ENCODE results near the gene THSD1. TPM values are rescaled to one million over a fixed set of nuclear protein-coding genes. Genes with fewer than 3 reads are reported as not detected.

Gene THSD1
- total RNA-seq, 1 experiment from 2014 or later, result 3.3 TPM

GRCh38 chr13:52450793-52451116, 44.8 kb upstream of the THSD1 start:
- H3K36me3 ChIP-seq (ENCODE audit: control insufficient read depth, insufficient read depth, low read length), result no peaks in the 10 kb centered on the region
- no peak for ATAC-seq
- intact Hi-C loops (cut with micrococcal nuclease; ENCODE audit: unreplicated experiment) (loop anchor here (2.0 kb wide), 1 partner anchor 106 kb away; no protein-coding TSS in a partner anchor), in situ Hi-C loops (cut with HindIII; ENCODE audit: low pct_unique_long_range_greater_than_20kb, low sequenced_read_pairs) (no loop called here)
- POLR2A ChIA-PET, result no interaction called here
- H3K27me3 ChIP-seq (ENCODE audit: control insufficient read depth, insufficient read depth, low read length), result no peaks in the 10 kb centered on the region
- H3K9me3 ChIP-seq (ENCODE audit: control insufficient read depth, insufficient read depth, low read depth, low read length), result no peaks in the 10 kb centered on the region
- peaks cover 22% of the 10 kb centered on the region for H3K4me1 ChIP-seq (ENCODE audit: control insufficient read depth, insufficient read depth, low read length)
- CTCF ChIA-PET, result interaction anchor here (0.5 to 1.0 kb wide), 4 partner anchors 19 to 290 kb away, joined by 3 to 7 read pairs (median 4); no protein-coding TSS in a partner anchor
- peak overlapping the region; percentile 49 to 79 for H3K4me3 ChIP-seq (ENCODE audit: low read depth in 2 of 2, low read length in 2 of 2)
- no peak for DNase-seq (ENCODE audit: low read depth, low spot score)
- no peak; the same call in 1 of the 2 replicates for TF ChIP-seq CTCF (IDR thresholded peaks at IDR 0.05)
- no peak for TF ChIP-seq SIN3A (IDR thresholded peaks at IDR 0.05; ENCODE audit: borderline replicate concordance, insufficient read depth, low read depth, low read length)
- peak; percentile 56; the same call in 1 of the 2 replicates for TF ChIP-seq TCF7L2 (IDR thresholded peaks at IDR 0.05; ENCODE audit: low read depth, low read length)
- H3K27ac ChIP-seq (ENCODE audit: low read length), result no peak overlapping the region
- no TSS peak for BruUV-seq (replicated peaks)

GRCh38 chr13:52450012-52450792, 44.2 kb upstream of the THSD1 start, which contains the start of gene VPS36:
Gene VPS36 (minus strand): TSS chr13:52450634. CDS start chr13:52450594, 40 bp downstream.
- no TSS peak for BruUV-seq (replicated peaks)
- CTCF ChIA-PET, result interaction anchor here (0.6 to 1.0 kb wide), 2 partner anchors 18 to 215 kb away, joined by 3 to 4 read pairs; no protein-coding TSS in a partner anchor
- in situ Hi-C loops (cut with HindIII; ENCODE audit: low pct_unique_long_range_greater_than_20kb, low sequenced_read_pairs), result no loop called here
- no peaks in the 10 kb centered on the region for H3K9me3 ChIP-seq (ENCODE audit: control insufficient read depth, insufficient read depth, low read depth, low read length)
- H3K27ac ChIP-seq (ENCODE audit: low read length), result peak within 1 kb of the TSS; percentile 91
- no peaks in the 10 kb centered on the region for H3K27me3 ChIP-seq (ENCODE audit: control insufficient read depth, insufficient read depth, low read length)
- DNase-seq (ENCODE audit: low read depth, low spot score) (peak; percentile 60), ATAC-seq (peak; percentile 88)
- POLR2A ChIA-PET, result no interaction called here
- peaks cover 22% of the 10 kb centered on the region for H3K4me1 ChIP-seq (ENCODE audit: control insufficient read depth, insufficient read depth, low read length)
- no peaks in the 10 kb centered on the region for H3K36me3 ChIP-seq (ENCODE audit: control insufficient read depth, insufficient read depth, low read length)
- peak within 1 kb of the TSS; percentile 79 to 86 for H3K4me3 ChIP-seq (ENCODE audit: low read depth in 2 of 2, low read length in 2 of 2)
- TF ChIP-seq TCF7L2 (IDR thresholded peaks at IDR 0.05; ENCODE audit: low read depth, low read length) (no peak), SIN3A (IDR thresholded peaks at IDR 0.05; ENCODE audit: borderline replicate concordance, insufficient read depth, low read depth, low read length) (peak; percentile 20; the same call in 1 of the 2 replicates), POLR2AphosphoS5 (IDR thresholded peaks at IDR 0.05; ENCODE audit: low read depth, low read length) (peak; percentile 73), REST (IDR thresholded peaks at IDR 0.05; ENCODE audit: insufficient read depth in 1 of 2, low read depth in 2 of 2, low read length in 1 of 2) (no peak), CTCF (IDR thresholded peaks at IDR 0.05) (peak; percentile 99)
- intact Hi-C loops (cut with micrococcal nuclease; ENCODE audit: unreplicated experiment), result loop anchor here (2.0 kb wide), 1 partner anchor 105 kb away; no protein-coding TSS in a partner anchor
